ENCODE results near the gene COG5.

DNA sequence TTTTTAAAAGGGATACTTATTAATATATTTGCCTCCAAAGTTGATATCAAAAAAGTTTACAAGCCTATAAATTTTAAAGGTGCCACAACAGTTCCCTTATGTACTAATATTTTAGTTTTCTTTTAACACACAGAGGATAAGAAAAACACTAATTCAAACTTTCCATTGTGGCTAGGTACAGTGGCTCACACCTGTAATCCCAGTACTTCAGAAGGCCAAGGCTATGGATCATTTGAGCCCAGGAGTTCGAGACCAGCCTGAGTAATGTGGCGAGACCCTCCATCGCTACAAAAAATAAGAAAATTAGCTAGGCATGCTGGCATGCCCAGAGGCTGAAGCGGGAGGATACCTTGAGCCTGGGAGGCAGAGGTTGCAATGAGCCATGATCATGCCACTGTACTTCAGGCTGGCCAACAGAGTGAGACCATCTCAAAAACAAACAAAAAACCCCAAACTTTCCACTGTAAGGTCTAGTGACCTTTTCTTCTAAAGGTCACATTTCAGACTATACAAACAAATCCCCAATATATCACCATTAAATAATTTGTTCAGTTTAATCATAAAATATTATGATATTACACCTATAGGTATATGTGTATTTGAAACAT lies 287.4 kb downstream of the COG5 start:
- TF ChIP-seq, protein P1, sequence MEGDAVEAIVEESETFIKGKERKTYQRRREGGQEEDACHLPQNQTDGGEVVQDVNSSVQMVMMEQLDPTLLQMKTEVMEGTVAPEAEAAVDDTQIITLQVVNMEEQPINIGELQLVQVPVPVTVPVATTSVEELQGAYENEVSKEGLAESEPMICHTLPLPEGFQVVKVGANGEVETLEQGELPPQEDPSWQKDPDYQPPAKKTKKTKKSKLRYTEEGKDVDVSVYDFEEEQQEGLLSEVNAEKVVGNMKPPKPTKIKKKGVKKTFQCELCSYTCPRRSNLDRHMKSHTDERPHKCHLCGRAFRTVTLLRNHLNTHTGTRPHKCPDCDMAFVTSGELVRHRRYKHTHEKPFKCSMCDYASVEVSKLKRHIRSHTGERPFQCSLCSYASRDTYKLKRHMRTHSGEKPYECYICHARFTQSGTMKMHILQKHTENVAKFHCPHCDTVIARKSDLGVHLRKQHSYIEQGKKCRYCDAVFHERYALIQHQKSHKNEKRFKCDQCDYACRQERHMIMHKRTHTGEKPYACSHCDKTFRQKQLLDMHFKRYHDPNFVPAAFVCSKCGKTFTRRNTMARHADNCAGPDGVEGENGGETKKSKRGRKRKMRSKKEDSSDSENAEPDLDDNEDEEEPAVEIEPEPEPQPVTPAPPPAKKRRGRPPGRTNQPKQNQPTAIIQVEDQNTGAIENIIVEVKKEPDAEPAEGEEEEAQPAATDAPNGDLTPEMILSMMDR (IDR thresholded peaks at IDR 0.05), result no peak
- TF ChIP-seq POLR2A (IDR thresholded peaks at IDR 0.05), result no peak

Data from adrenal gland (tissue), 5 donors.